Liver (tissue), 9 donors: ENCODE measurements around the gene OLA1. TPM values are rescaled to one million over a fixed set of nuclear protein-coding genes. Genes with fewer than 3 reads are reported as not detected.

ENCODE experiments used
- DNase-seq: peaks from one replicate; pipeline ENCODE4 v3.0.0-alpha.2; 2017; ENCODE audit warnings: low spot score
- H3K27ac ChIP-seq, 2 donors: one replicate each; pipeline ENCODE4 v1.7.0; 2013; ENCODE audit warnings: inconsistent platforms in 2 of 2, low read length in 2 of 2, control low read depth in 1 of 2, low read depth in 1 of 2, mild to moderate bottlenecking in 1 of 2
- H3K27me3 ChIP-seq, 4 donors: one replicate each; pipeline versions ENCODE4 v1.6.1 to v1.7.0; 2013; ENCODE audit warnings: low read length in 3 of 4, inconsistent platforms in 1 of 4, mild to moderate bottlenecking in 1 of 4, moderate library complexity in 1 of 4; ENCODE audit not compliant: control insufficient read depth in 4 of 4, insufficient read depth in 4 of 4
- H3K36me3 ChIP-seq, 4 donors: one replicate each; pipeline versions ENCODE4 v1.6.1 to v1.7.0; 2013; ENCODE audit warnings: low read length in 3 of 4, mild to moderate bottlenecking in 3 of 4, low read depth in 1 of 4, moderate library complexity in 1 of 4; ENCODE audit not compliant: control insufficient read depth in 4 of 4, insufficient read depth in 3 of 4
- H3K4me1 ChIP-seq, 4 donors: one replicate each; pipeline versions ENCODE4 v1.6.1 to v1.7.0; 2013; ENCODE audit warnings: low read length in 3 of 4, mild to moderate bottlenecking in 3 of 4, moderate library complexity in 1 of 4; ENCODE audit not compliant: control insufficient read depth in 4 of 4, insufficient read depth in 4 of 4
- H3K4me3 ChIP-seq, 3 donors: one replicate each; pipeline versions ENCODE4 v1.6.1 to v1.7.0; 2013; ENCODE audit warnings: low read length in 3 of 3, control low read depth in 1 of 3, low read depth in 1 of 3, mild to moderate bottlenecking in 1 of 3
- H3K9ac ChIP-seq, 2 donors: one replicate each; pipeline ENCODE4 v1.7.0; 2013; ENCODE audit warnings: low read length in 2 of 2, mild to moderate bottlenecking in 2 of 2, moderate library complexity in 2 of 2, control low read depth in 1 of 2, low read depth in 1 of 2
- H3K9me3 ChIP-seq, 4 donors: one replicate each; pipeline versions ENCODE4 v1.6.1 to v1.7.0; 2013; ENCODE audit warnings: low read length in 3 of 4; ENCODE audit not compliant: control insufficient read depth in 4 of 4
- EGR1 ChIP-seq, 2 donors: IDR thresholded peaks; 2 replicates each; pipeline ENCODE4 v1.6.1; 2016 to 2018; ENCODE audit warnings: antibody characterized with exemption in 2 of 2, low read depth in 2 of 2
- FOXA1 ChIP-seq: IDR thresholded peaks from 2 replicates; pipeline ENCODE4 v1.6.1; 2016; ENCODE audit warnings: antibody characterized with exemption
- FOXA2 ChIP-seq: IDR thresholded peaks from 2 replicates; pipeline ENCODE4 v1.6.1; 2016; ENCODE audit warnings: antibody characterized with exemption
- GABPA ChIP-seq, 2 donors: IDR thresholded peaks in 1 of 2; conservative IDR thresholded peaks in 1 of 2; 2 replicates each; pipeline ENCODE4 v1.6.1; 2016; ENCODE audit warnings: antibody characterized with exemption in 2 of 2, mild to moderate bottlenecking in 1 of 2, moderate library complexity in 1 of 2
- HNF4A ChIP-seq, 2 donors: conservative IDR thresholded peaks; 2 replicates each; pipeline ENCODE4 v1.6.1; 2016; ENCODE audit warnings: antibody characterized with exemption in 2 of 2, mild to moderate bottlenecking in 2 of 2
- HNF4G ChIP-seq: IDR thresholded peaks from 2 replicates; pipeline ENCODE4 v1.6.1; 2016; ENCODE audit warnings: antibody characterized with exemption
- JUND ChIP-seq, 2 donors: IDR thresholded peaks; 2 replicates each; pipeline ENCODE4 v1.6.1; 2016; ENCODE audit warnings: antibody characterized with exemption in 2 of 2
- RAD21 ChIP-seq, 2 donors: IDR thresholded peaks; 2 replicates each; pipeline ENCODE4 v1.6.1; 2016; ENCODE audit warnings: antibody characterized with exemption in 2 of 2, mild to moderate bottlenecking in 2 of 2
- REST ChIP-seq: IDR thresholded peaks from 2 replicates; pipeline ENCODE4 v1.6.1; 2016; ENCODE audit warnings: antibody characterized with exemption, mild to moderate bottlenecking
- RXRA ChIP-seq, 2 donors: IDR thresholded peaks; 2 replicates each; pipeline ENCODE4 v1.6.1; 2017 to 2018; ENCODE audit warnings: antibody characterized with exemption in 2 of 2, mild to moderate bottlenecking in 1 of 2
- SP1 ChIP-seq: IDR thresholded peaks from 2 replicates; pipeline ENCODE4 v1.6.1; 2018; ENCODE audit warnings: antibody characterized with exemption, mild to moderate bottlenecking
- TAF1 ChIP-seq: conservative IDR thresholded peaks from 2 replicates; pipeline ENCODE4 v1.6.1; 2016; ENCODE audit warnings: antibody characterized with exemption, mild to moderate bottlenecking
- YY1 ChIP-seq: IDR thresholded peaks from 2 replicates; pipeline ENCODE4 v1.6.1; 2016; ENCODE audit warnings: antibody characterized with exemption, mild to moderate bottlenecking
- ZBTB33 ChIP-seq: IDR thresholded peaks from 2 replicates; pipeline ENCODE4 v1.6.1; 2016; ENCODE audit warnings: antibody characterized with exemption
- polyA plus RNA-seq, 2 donors: library from polyadenylated mRNA; stranded (reverse) in 1 of 2; unstranded in 1 of 2; fragments of 200-250 nt in 1 of 2; fragments of >200 nt in 1 of 2; fragmentation: Nextera tagmentation in 1 of 2; extraction: Ambion mirVana in 1 of 2; gene quantifications; one replicate each; pipeline versions ENCODE4 v1.2.1 to v1.2.3, GENCODE V29; 2013 to 2015
- total RNA-seq, 2 donors: library from RNA; depleted of rRNA; stranded (reverse); fragments of >200 nt; gene quantifications; one replicate each; pipeline ENCODE4 v1.2.3, GENCODE V29; 2014
- TF ChIP-seq, protein P1 (sequence below): IDR thresholded peaks from 2 replicates; pipeline ENCODE4 v1.6.1; 2016; ENCODE audit warnings: antibody characterized with exemption
- TF ChIP-seq, protein P2 (sequence below): fragments of 150-350 bp; IDR thresholded peaks from 2 replicates; pipeline ENCODE4 v1.5.1; 2017; ENCODE audit warnings: improper control_type of control experiment, low read depth, low read length; ENCODE audit not compliant: missing input control
- donor health status: healthy.
- donor health status: healthy.
- donor health status: healthy.
- donor health status: healthy.
- donor health status: healthy.

OLA1 gene
- total and polyA plus RNA-seq, 4 donors, result 23.4 to 38.1 (median 32.3) TPM

- no peak for DNase-seq
Observed at GRCh38 chr2:174195253-174195652, 53.1 kb downstream of the OLA1 start.

More at GRCh38 chr2:174195253-174195652, 53.1 kb downstream of the OLA1 start:
- no peaks in the 10 kb centered on the region for H3K4me1 ChIP-seq
- no peaks in the 10 kb centered on the region for H3K9me3 ChIP-seq
- H3K9ac ChIP-seq, result no peak overlapping the region
- H3K27me3 ChIP-seq, result no peaks in the 10 kb centered on the region
- no peak overlapping the region for H3K4me3 ChIP-seq
- TF ChIP-seq REST, result no peak
- no peak for TF ChIP-seq HNF4G
- no peak for TF ChIP-seq TAF1
- TF ChIP-seq HNF4A (conservative IDR thresholded peaks at IDR 0.05), result no peak
- no peak for TF ChIP-seq FOXA1
- TF ChIP-seq FOXA2, result no peak
- no peak for TF ChIP-seq ZBTB33
- TF ChIP-seq, protein P1, sequence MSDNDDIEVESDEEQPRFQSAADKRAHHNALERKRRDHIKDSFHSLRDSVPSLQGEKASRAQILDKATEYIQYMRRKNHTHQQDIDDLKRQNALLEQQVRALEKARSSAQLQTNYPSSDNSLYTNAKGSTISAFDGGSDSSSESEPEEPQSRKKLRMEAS, result no peak
- no peak for TF ChIP-seq RXRA (IDR thresholded peaks at IDR 0.05)
- no peak for TF ChIP-seq JUND (IDR thresholded peaks at IDR 0.05)
- TF ChIP-seq EGR1 (IDR thresholded peaks at IDR 0.05; ENCODE audit: low read depth in 2 of 2), result no peak
- TF ChIP-seq, protein P2, sequence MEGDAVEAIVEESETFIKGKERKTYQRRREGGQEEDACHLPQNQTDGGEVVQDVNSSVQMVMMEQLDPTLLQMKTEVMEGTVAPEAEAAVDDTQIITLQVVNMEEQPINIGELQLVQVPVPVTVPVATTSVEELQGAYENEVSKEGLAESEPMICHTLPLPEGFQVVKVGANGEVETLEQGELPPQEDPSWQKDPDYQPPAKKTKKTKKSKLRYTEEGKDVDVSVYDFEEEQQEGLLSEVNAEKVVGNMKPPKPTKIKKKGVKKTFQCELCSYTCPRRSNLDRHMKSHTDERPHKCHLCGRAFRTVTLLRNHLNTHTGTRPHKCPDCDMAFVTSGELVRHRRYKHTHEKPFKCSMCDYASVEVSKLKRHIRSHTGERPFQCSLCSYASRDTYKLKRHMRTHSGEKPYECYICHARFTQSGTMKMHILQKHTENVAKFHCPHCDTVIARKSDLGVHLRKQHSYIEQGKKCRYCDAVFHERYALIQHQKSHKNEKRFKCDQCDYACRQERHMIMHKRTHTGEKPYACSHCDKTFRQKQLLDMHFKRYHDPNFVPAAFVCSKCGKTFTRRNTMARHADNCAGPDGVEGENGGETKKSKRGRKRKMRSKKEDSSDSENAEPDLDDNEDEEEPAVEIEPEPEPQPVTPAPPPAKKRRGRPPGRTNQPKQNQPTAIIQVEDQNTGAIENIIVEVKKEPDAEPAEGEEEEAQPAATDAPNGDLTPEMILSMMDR, result no peak
- no peak for TF ChIP-seq SP1
- TF ChIP-seq YY1, result no peak
- TF ChIP-seq GABPA (IDR thresholded peaks at IDR 0.05 in 1 of 2, conservative IDR thresholded peaks at IDR 0.05 in 1 of 2), result no peak
- TF ChIP-seq RAD21 (IDR thresholded peaks at IDR 0.05), result no peak
- no peaks in the 10 kb centered on the region for H3K36me3 ChIP-seq
- H3K27ac ChIP-seq, result no peak overlapping the region
